Esophagus muscularis mucosa (tissue), 4 donors: ENCODE measurements around the gene ABCC6. TPM values are rescaled to one million over a fixed set of nuclear protein-coding genes. Genes with fewer than 3 reads are reported as not detected.
A peak's percentile ranks its signal among the peaks of the same experiment; 100 is the strongest.
"Not testable (repeated sequence)": the region's sequence is repeated elsewhere in the genome, so short reads cannot be mapped to it uniquely, and the experiment has no call there.

ENCODE experiments used
- DNase-seq: peaks from one replicate; pipeline ENCODE4 v3.0.0-alpha.2; 2017; ENCODE audit errors: extremely low spot score
- H3K27ac ChIP-seq, 4 donors: fragments of 200-600 bp; sonication (generic); replicated peaks in 1 of 4; 1 replicate in 3 of 4; 2 replicates in 1 of 4; pipeline ENCODE4 v1.5.1; 2016 to 2019; ENCODE audit warnings: mild to moderate bottlenecking in 1 of 4
- H3K27me3 ChIP-seq, 4 donors: fragments of 200-600 bp; sonication (generic); one replicate each; pipeline versions ENCODE4 v1.5.1 to v1.6.0; 2016 to 2019
- H3K36me3 ChIP-seq, 4 donors: fragments of 200-600 bp; sonication (generic); one replicate each; pipeline ENCODE4 v1.5.1; 2016 to 2019
- H3K4me1 ChIP-seq, 4 donors: fragments of 200-600 bp; sonication (generic); one replicate each; pipeline ENCODE4 v1.5.1; 2016 to 2019
- H3K4me3 ChIP-seq, 4 donors: fragments of 200-600 bp; sonication (generic); 1 replicate in 2 of 4; 2 replicates in 2 of 4; pipeline ENCODE4 v1.5.1; 2016 to 2019; ENCODE audit warnings: mild to moderate bottlenecking in 4 of 4, moderate library complexity in 1 of 4
- H3K9me3 ChIP-seq, 4 donors: fragments of 200-600 bp; sonication (generic); 1 replicate in 3 of 4; 2 replicates in 1 of 4; pipeline ENCODE4 v1.5.1; 2016 to 2019
- EP300 ChIP-seq: sonication (generic); formaldehyde crosslinking; IDR thresholded peaks from one replicate; pipeline ENCODE4 v1.6.1; 2017; ENCODE audit warnings: antibody characterized with exemption
- POLR2A ChIP-seq: fragments of 450-650 bp; IDR thresholded peaks from one replicate; pipeline ENCODE4 v1.6.1; 2017; ENCODE audit warnings: antibody characterized with exemption, moderate library complexity, mild to moderate bottlenecking, low read depth
- POLR2AphosphoS5 ChIP-seq, 2 donors: sonication (generic); formaldehyde crosslinking; IDR thresholded peaks; one replicate each; pipeline ENCODE4 v1.6.1; 2017; ENCODE audit warnings: antibody characterized with exemption in 2 of 2
- WGBS: methylation state at CpG from one replicate; pipeline ENCODE4 v1.1.5; 2018; 5-methylcytosine and 5-hydroxymethylcytosine counted together
- intact Hi-C: fragments of 100-400 bp; cut with DNase I; formaldehyde crosslinking; loops from one replicate; pipeline ENCODE4 v1.15.1; 2023
- total RNA-seq, 4 donors: library from RNA; depleted of rRNA; stranded (reverse); fragments of >200 nt; gene quantifications; one replicate each; pipeline versions ENCODE4 v1.1.0 to v1.2.1, GENCODE V29; 2016
- TF ChIP-seq, protein P1 (sequence below), 3 experiments: fragments of 200-600 bp in 2 of 3; fragments of 450-650 bp in 1 of 3; sonication (generic) in 2 of 3; IDR thresholded peaks; one replicate each; pipeline ENCODE4 v1.5.1; 2017 to 2019; ENCODE audit warnings: antibody characterized with exemption in 3 of 3, mild to moderate bottlenecking in 2 of 3, moderate library complexity in 1 of 3

ABCC6 gene
- total RNA-seq, 4 donors from 2014 or later: 0.17 to 0.83 (median 0.36) TPM

- no peaks in the 10 kb centered on the region for H3K36me3 ChIP-seq
- TF ChIP-seq, protein P1, sequence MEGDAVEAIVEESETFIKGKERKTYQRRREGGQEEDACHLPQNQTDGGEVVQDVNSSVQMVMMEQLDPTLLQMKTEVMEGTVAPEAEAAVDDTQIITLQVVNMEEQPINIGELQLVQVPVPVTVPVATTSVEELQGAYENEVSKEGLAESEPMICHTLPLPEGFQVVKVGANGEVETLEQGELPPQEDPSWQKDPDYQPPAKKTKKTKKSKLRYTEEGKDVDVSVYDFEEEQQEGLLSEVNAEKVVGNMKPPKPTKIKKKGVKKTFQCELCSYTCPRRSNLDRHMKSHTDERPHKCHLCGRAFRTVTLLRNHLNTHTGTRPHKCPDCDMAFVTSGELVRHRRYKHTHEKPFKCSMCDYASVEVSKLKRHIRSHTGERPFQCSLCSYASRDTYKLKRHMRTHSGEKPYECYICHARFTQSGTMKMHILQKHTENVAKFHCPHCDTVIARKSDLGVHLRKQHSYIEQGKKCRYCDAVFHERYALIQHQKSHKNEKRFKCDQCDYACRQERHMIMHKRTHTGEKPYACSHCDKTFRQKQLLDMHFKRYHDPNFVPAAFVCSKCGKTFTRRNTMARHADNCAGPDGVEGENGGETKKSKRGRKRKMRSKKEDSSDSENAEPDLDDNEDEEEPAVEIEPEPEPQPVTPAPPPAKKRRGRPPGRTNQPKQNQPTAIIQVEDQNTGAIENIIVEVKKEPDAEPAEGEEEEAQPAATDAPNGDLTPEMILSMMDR (IDR thresholded peaks at IDR 0.05): no peak
- TF ChIP-seq POLR2AphosphoS5 (IDR thresholded peaks at IDR 0.05): no peak
- H3K4me1 ChIP-seq: peaks cover 14 to 24% (median 24%) of the 10 kb centered on the region in 4 donors
- intact Hi-C loops: no loop called here
- no peaks in the 10 kb centered on the region for H3K27me3 ChIP-seq
- H3K27ac ChIP-seq: no peak overlapping the region
- no peak for DNase-seq
- peaks cover 0 to 9% (median 7%) of the 10 kb centered on the region in 4 donors for H3K9me3 ChIP-seq
- WGBS: 91% methylated on average over 10 of the region's 18 CpGs
- H3K4me3 ChIP-seq: no peak overlapping the region
These were observed 68.9 kb downstream of the ABCC6 start for GRCh38 chr16:16154281-16154951.

- intact Hi-C loops, H3K9me3 ChIP-seq, H3K4me3 ChIP-seq, H3K27ac ChIP-seq, H3K27me3 ChIP-seq, H3K36me3 ChIP-seq, DNase-seq: not testable (repeated sequence)
- peaks cover 14 to 39% (median 38%) of the 10 kb centered on the region in 4 donors for H3K4me1 ChIP-seq
- WGBS: 93% methylated on average over 12 of the region's 12 CpGs
These were observed 70.3 kb downstream of the ABCC6 start for GRCh38 chr16:16153000-16153399.

DNA sequence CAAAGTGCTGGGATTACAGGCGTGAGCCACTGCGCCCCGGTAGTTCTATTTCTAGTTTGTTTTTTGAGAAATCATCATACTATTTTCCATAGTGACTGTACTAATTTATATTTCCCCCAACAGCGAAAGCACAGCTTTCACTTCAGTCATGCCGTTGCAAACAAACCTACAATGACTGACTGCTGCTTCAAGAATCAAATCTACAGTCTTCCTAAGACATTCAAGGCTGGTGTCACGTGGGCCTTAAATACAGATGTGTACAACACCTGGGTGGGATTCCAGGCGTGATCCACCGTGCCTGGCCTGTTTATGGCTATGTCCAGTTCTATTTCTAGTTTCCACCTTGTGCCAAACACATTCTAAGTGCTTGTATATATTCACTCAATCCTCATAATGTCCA lies 72.0 kb downstream of the ABCC6 start:
- intact Hi-C loops: no loop called here
- Histone ChIP-seq H3K36me3 (peaks cover 0 to 11% (median 3%) of the 10 kb centered on the region in 4 donors), H3K27ac (peak overlapping the region; percentile 78 to 87 (median 82)), H3K4me3 (no peak overlapping the region), H3K9me3 (no peaks in the 10 kb centered on the region), H3K4me1 (peaks cover 14 to 55% (median 55%) of the 10 kb centered on the region in 4 donors), H3K27me3 (no peaks in the 10 kb centered on the region)
- 60% methylated on average over 8 of the region's 8 CpGs for WGBS
- TF ChIP-seq EP300 (no peak), POLR2AphosphoS5 (IDR thresholded peaks at IDR 0.05) (peak in 1 of 2 donors; percentile 22)
- TF ChIP-seq, protein P1 (IDR thresholded peaks at IDR 0.05): no peak
- no peak for DNase-seq

DNA sequence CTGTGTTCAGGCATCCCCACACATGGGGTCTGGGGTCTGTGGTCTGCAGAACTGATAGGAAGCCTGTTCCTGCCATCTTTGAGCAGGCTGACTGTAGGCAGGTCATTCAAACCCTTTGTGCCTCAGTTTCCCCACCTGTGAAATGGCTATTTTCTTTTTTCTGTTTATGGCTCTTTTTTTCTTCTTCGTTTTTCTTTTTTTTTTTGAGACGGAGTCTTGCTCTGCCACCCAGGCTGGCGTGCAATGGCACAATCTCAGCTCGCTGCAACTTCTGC lies 72.5 kb downstream of the ABCC6 start:
- Histone ChIP-seq H3K4me1 (peaks cover 14 to 60% (median 60%) of the 10 kb centered on the region in 4 donors), H3K27ac (peak overlapping the region; percentile 78 to 87 (median 82)), H3K27me3 (no peaks in the 10 kb centered on the region), H3K4me3 (peak overlapping the region in 1 of 4 donors; percentile 16), H3K9me3 (no peaks in the 10 kb centered on the region), H3K36me3 (peaks cover 0 to 14% (median 6%) of the 10 kb centered on the region in 4 donors)
- intact Hi-C loops: no loop called here
- no peak for DNase-seq
- WGBS: 71% methylated on average over 4 of the region's 4 CpGs
- TF ChIP-seq POLR2AphosphoS5 (IDR thresholded peaks at IDR 0.05) (no peak), POLR2A (no peak), EP300 (no peak)
- TF ChIP-seq, protein P1 (IDR thresholded peaks at IDR 0.05): no peak

GRCh38 chr16:16150117-16150877 lies 73.0 kb downstream of the ABCC6 start:
- H3K9me3 ChIP-seq: no peaks in the 10 kb centered on the region
- peak overlapping the region; percentile 78 to 87 (median 82) for H3K27ac ChIP-seq
- no peak for DNase-seq
- TF ChIP-seq POLR2AphosphoS5 (IDR thresholded peaks at IDR 0.05): peak; percentile 68 to 83
- no peak for TF ChIP-seq EP300
- H3K4me1 ChIP-seq: peaks cover 14 to 65% (median 60%) of the 10 kb centered on the region in 4 donors
- intact Hi-C loops: no loop called here
- peak overlapping the region in 3 of 4 donors; percentile 16 to 28 (median 24) for H3K4me3 ChIP-seq
- H3K36me3 ChIP-seq: peaks cover 0 to 16% (median 8%) of the 10 kb centered on the region in 4 donors
- no peaks in the 10 kb centered on the region for H3K27me3 ChIP-seq
- 40% methylated on average over 2 of the region's 28 CpGs for WGBS
